GM21390 (cell line): ENCODE data around the gene UGT2A1.

Source experiments
- ATAC-seq: cut with Tn5 transposase; IDR thresholded peaks from one replicate; pipeline ENCODE4 v1.9.1; 2021; ENCODE audit not compliant: unreplicated experiment

UGT2A1 gene

GRCh38 chr4:69591364-69591763 lies 61.7 kb downstream of the UGT2A1 start:
- no peak for ATAC-seq

DNA sequence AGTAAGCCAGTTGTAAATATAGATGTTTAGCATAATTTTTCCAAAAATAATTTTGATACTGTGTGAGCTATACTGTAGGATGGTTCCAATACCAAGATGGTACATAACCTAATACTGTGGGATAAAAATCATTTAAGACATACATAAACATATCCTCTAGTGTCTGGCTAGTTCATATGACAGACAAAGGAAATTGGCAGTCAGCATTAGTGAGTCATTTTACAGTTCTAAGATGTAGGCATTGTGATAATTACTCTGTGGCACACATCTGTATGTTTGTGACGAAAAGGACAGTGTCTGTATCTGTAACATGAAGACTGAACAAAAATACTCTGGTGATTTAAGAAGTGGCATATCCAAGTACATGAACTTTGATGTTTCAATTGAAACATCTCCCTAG lies 63.2 kb downstream of the UGT2A1 start:
- ATAC-seq = no peak

DNA sequence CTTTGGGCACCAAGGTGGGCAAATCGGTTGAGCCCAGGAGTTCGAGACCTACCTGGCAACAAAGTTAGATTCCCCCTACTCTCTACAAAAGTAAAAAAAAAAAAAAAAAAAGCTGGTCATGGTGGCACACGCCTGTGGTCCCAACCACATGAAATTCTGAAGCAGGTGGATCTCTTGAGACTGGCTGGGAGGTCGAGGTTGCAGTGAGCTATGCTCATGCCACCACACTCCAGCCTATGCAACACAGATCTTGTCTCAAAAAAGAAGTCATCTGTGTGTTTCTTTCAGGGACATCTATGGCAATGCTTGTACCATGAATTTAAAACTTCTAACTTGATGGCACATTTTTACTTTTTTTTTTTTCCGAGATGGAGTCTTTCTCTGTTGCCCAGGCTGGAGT lies 68.9 kb downstream of the UGT2A1 start:
- no peak for ATAC-seq

DNA sequence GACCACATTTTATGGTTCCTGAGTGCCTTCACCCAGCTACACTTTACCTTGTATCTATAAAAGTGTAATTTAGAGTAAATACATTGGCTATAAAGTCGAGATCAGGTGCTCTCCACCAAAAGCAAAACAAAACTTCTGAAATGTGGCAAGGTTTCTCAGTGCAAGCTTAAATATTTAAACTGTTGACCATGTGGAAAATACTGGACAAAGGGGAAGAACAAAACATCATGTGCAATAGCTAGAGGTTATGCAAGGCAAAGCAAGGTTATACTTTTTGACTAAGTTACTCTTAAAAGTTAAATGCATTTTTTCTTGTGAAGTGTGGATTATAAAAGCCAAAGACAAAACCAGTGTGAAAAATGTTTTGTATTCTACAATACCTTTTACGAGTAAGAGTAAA lies 69.5 kb downstream of the UGT2A1 start:
- ATAC-seq = no peak

DNA sequence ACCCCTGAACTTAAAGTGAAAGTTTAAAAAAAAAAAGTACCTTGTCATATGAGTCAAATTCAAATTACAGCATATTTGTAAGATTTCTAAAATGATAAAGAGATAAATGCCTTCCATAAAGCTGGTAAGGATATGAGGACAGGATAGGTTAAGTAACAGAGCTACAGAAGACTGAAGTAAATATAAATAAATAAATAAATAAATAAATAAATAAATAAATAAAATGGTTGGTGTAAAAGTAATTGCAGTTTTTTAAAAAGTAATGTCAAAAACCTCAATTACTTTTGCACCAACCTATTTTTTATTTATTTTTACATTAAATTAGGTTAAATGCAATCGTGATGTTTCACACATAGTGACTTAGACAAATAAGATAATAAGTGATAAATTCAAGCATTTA lies 75.8 kb downstream of the UGT2A1 start:
- no peak for ATAC-seq

- no peak for ATAC-seq
Measured at GRCh38 chr4:69576251-69576877, 76.7 kb downstream of the UGT2A1 start.

DNA sequence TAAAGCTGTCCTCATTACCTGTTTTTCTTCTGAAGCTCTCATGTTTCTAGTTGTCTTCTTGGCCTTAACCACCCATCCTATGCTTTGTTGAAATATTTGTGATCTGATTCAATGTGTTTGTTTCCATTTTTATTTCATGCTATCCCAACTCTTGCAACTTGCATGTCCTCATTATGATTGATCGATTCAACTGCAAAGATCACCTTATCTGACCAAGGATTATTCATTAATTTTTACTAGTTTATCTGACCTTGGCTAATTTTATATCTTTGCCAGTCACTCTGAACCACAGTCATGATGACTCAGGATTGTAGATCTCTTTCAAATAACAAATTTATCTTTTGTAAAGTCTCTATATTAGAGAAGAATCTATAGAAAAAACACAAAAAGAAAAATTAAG lies 84.3 kb downstream of the UGT2A1 start:
- ATAC-seq = no peak

DNA sequence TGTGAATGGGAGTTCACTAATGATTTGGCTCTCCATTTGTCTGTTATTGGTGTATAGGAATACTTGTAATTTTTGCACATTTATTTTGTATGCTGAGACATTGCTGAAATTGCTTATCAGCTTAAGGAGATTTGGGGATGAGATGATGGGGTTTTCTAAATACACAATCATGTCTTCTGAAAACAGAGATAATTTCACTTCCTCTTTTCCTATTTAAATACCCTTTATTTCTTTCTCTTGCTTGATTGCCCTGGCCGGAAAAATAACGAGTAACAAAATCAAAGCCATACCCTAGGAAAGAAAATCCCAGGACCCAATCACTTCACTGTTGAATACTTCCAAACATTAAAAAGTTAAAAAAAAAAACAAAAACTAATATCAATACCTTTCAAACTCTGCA lies 89.6 kb downstream of the UGT2A1 start:
- ATAC-seq = no peak

DNA sequence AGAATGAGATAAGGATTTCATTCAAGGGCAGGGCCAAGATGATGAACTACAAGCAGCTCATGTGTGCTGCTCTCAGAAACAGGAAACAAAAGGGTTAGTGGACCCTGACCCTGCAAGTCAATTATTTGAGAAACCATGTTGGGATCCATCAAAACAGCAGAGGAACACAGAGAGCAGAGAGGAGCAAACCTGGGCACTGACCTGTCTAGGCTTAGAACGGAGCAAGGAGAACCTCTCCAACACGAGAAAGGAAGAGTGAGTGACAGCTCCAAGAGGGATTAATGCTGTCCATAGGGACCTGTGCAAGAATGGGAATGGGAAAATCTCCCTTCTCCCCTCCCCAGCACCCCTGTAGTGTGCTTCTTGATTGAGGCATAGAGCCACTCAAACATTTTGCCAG lies 103.4 kb downstream of the UGT2A1 start:
- no peak for ATAC-seq

- ATAC-seq = no peak
Measured at GRCh38 chr4:69546134-69546765, 106.8 kb downstream of the UGT2A1 start.
